OCI-LY1 (cell line): ENCODE results near the gene MNAT1.

Source experiments
- H2AFZ ChIP-seq: fragments of 200-600 bp; sonication (generic), shearing (Covaris generic); 2 replicates; pipeline ENCODE4 v1.6.0; 2014; ENCODE audit warnings: antibody characterized with exemption, mild to moderate bottlenecking, low read length
- H3F3A ChIP-seq: fragments of 200-600 bp; sonication (generic), shearing (Covaris generic); 2 replicates; pipeline ENCODE4 v1.6.0; 2014; ENCODE audit warnings: mild to moderate bottlenecking, antibody characterized with exemption, low read length, moderate library complexity; ENCODE audit not compliant: insufficient read depth
- H3K27ac ChIP-seq: fragments of 200-600 bp; sonication (generic); 2 replicates; pipeline ENCODE4 v1.5.1; 2014; ENCODE audit warnings: low read length, mixed run types, mild to moderate bottlenecking, low read depth; ENCODE audit not compliant: poor library complexity, severe bottlenecking
- H3K27me3 ChIP-seq: fragments of 200-600 bp; sonication (generic); 2 replicates; pipeline ENCODE4 v1.6.0; 2014; ENCODE audit warnings: antibody characterized with exemption, mild to moderate bottlenecking, low read length, moderate library complexity; ENCODE audit not compliant: insufficient read depth
- H3K36me3 ChIP-seq: fragments of 200-600 bp; sonication (generic); 2 replicates; pipeline ENCODE4 v1.6.1; 2014; ENCODE audit warnings: mild to moderate bottlenecking, antibody characterized with exemption, low read length, moderate library complexity, mixed read lengths; ENCODE audit not compliant: insufficient read depth
- H3K4me1 ChIP-seq: fragments of 200-600 bp; sonication (generic); 2 replicates; pipeline ENCODE4 v1.5.1; 2014; ENCODE audit warnings: mild to moderate bottlenecking, low read length, moderate library complexity; ENCODE audit not compliant: insufficient read depth, severe bottlenecking
- H3K4me2 ChIP-seq: fragments of 200-600 bp; sonication (generic), shearing (Covaris generic); 2 replicates; pipeline ENCODE4 v1.6.1; 2014; ENCODE audit warnings: low read length
- H3K4me3 ChIP-seq: fragments of 200-600 bp; sonication (generic); 2 replicates; pipeline ENCODE4 v1.5.1; 2014; ENCODE audit warnings: low read length, low read depth, mild to moderate bottlenecking, mixed read lengths; ENCODE audit not compliant: poor library complexity, severe bottlenecking
- H3K79me2 ChIP-seq: fragments of 200-600 bp; shearing (Covaris generic); 2 replicates; pipeline ENCODE4 v1.6.1; 2016; ENCODE audit warnings: mixed run types, low read length, mixed read lengths; ENCODE audit not compliant: insufficient read depth
- H3K9ac ChIP-seq: fragments of 200-600 bp; sonication (generic), shearing (Covaris generic); 2 replicates; pipeline ENCODE4 v1.6.1; 2014; ENCODE audit warnings: mild to moderate bottlenecking, low read length, mixed read lengths
- H3K9me2 ChIP-seq: fragments of 200-600 bp; sonication (generic), shearing (Covaris generic); 2 replicates; pipeline ENCODE4 v1.6.1; 2014; ENCODE audit warnings: low read depth, mild to moderate bottlenecking, low read length, mixed read lengths
- H3K9me3 ChIP-seq: fragments of 200-600 bp; shearing (Covaris generic); 2 replicates; pipeline ENCODE4 v1.6.1; 2014; ENCODE audit warnings: low read length, mixed read lengths
- H4K20me1 ChIP-seq: fragments of 200-600 bp; sonication (generic), shearing (Covaris generic); 2 replicates; pipeline ENCODE4 v1.6.0; 2016; ENCODE audit warnings: mild to moderate bottlenecking, low read length; ENCODE audit not compliant: insufficient read depth
- CTCF ChIP-seq: fragments of 200-600 bp; sonication (generic), shearing (Covaris generic); IDR thresholded peaks from 2 replicates; pipeline ENCODE4 v1.5.1; 2017; ENCODE audit warnings: mild to moderate bottlenecking, antibody characterized with exemption, low read length, moderate library complexity, mixed read lengths
- EZH2 ChIP-seq: fragments of 200-600 bp; sonication (generic), shearing (Covaris generic); IDR thresholded peaks from 2 replicates; pipeline ENCODE4 v1.8.0; 2017; ENCODE audit warnings: borderline replicate concordance, mixed run types, mild to moderate bottlenecking, antibody characterized with exemption, low read length, moderate library complexity, mixed read lengths

The MNAT1 gene

DNA sequence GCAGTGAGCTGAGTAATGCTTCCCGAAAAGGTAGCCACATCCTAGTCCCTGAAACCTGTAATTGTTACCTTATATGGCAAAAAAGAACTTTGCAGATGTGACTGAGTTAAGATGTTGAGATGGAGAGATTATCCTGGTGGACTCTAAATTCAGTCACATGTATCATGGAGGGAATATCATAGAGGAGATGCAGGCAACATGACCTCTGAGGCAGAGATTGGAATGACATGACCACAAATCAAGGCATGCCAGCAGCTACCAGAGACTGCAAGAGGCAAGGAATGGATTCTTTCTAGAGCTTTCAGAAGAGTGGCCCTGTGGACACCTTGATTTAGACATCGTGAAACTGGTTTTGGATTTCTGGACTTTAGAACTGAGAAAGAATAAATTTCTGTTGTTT lies 265.0 kb downstream of the MNAT1 start:
- TF ChIP-seq EZH2: no peak
- TF ChIP-seq CTCF: no peak
- H4K20me1 ChIP-seq: no peaks in the 10 kb centered on the region

GRCh38 chr14:61003571-61003970 lies 269.0 kb downstream of the MNAT1 start:
- Histone ChIP-seq H3K27me3 (no peaks in the 10 kb centered on the region), H3K4me3 (no peak overlapping the region), H2AFZ (no peak overlapping the region), H3K9me3 (no peaks in the 10 kb centered on the region), H3K4me2 (no peak overlapping the region), H3K27ac (no peak overlapping the region), H4K20me1 (no peaks in the 10 kb centered on the region), H3K9me2 (no peaks in the 10 kb centered on the region), H3K79me2 (no peaks in the 10 kb centered on the region), H3K4me1 (no peaks in the 10 kb centered on the region), H3F3A (no peaks in the 10 kb centered on the region), H3K9ac (no peak overlapping the region), H3K36me3 (no peaks in the 10 kb centered on the region)
- no peak for TF ChIP-seq CTCF
- no peak for TF ChIP-seq EZH2

More for the DNA sequence above, 265.0 kb downstream of the MNAT1 start:
- Histone ChIP-seq H3K27me3 (no peaks in the 10 kb centered on the region), H3F3A (no peaks in the 10 kb centered on the region), H3K27ac (no peak overlapping the region), H3K36me3 (no peaks in the 10 kb centered on the region), H2AFZ (no peak overlapping the region), H3K79me2 (no peaks in the 10 kb centered on the region), H3K9ac (no peak overlapping the region), H3K4me3 (no peak overlapping the region), H3K9me2 (no peaks in the 10 kb centered on the region), H3K4me1 (no peaks in the 10 kb centered on the region), H3K9me3 (no peaks in the 10 kb centered on the region), H3K4me2 (no peak overlapping the region)

GRCh38 chr14:61019537-61019936 lies 285.0 kb downstream of the MNAT1 start:
- Histone ChIP-seq H2AFZ (no peak overlapping the region), H3F3A (no peaks in the 10 kb centered on the region), H3K36me3 (no peaks in the 10 kb centered on the region), H4K20me1 (no peaks in the 10 kb centered on the region), H3K4me1 (no peaks in the 10 kb centered on the region), H3K4me3 (no peak overlapping the region), H3K4me2 (no peak overlapping the region), H3K9ac (no peak overlapping the region), H3K9me2 (no peaks in the 10 kb centered on the region), H3K79me2 (no peaks in the 10 kb centered on the region), H3K27ac (no peak overlapping the region), H3K27me3 (no peaks in the 10 kb centered on the region), H3K9me3 (no peaks in the 10 kb centered on the region)
- TF ChIP-seq EZH2: no peak
- no peak for TF ChIP-seq CTCF
